ENCODE measurements around the gene TRIM38.
"Not testable (repeated sequence)": the region's sequence is repeated elsewhere in the genome, so short reads cannot be mapped to it uniquely, and the experiment has no call there.

TRIM38 gene

GRCh38 chr6:25971187-25971821 is 8.7 kb downstream of the TRIM38 start:
- no peak for DNase-seq (ENCODE audit: low read depth)

DNA sequence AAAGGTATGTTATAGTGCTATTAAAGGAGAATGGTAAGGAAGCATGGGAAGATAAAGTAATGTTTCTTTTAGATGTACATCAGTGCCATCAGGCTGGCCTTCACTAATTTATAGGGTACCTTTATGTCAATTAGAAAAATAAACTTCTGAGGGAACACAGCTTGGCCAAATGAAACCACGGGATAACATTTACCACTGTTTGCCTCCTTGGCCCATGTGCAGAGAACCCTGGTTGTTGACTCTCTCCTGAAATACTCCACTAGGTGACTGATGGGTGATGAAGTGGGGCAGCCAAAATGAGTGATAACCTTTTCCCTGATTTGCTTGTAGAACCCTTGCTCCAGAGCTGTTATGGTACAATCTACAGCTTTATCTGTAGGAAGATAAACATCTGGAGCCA is 9.5 kb downstream of the TRIM38 start:
- DNase-seq (ENCODE audit: low read depth), result no peak

DNA sequence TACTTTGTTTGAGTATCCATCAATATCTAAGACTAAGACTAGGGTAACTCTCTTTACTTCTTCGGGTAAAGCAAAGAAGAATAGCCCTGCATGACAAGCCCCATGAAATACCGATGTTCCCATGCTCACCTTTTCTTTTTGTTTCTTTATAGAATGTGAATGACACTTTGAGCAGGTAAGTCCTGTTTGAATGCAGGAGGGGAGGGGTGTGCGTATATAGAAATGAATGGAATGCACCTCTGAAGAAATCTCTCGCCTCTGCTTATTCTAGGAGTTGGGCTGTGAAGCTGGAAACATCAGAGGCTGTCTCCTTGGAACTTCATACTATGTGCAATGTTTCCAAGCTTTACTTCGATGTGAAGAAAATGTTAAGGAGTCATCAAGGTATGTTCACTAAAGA is 10.3 kb downstream of the TRIM38 start:
- no peak for DNase-seq (ENCODE audit: low read depth)

- no peak for DNase-seq (ENCODE audit: low read depth)
Observed at GRCh38 chr6:25973923-25974555, 11.4 kb downstream of the TRIM38 start.

DNA sequence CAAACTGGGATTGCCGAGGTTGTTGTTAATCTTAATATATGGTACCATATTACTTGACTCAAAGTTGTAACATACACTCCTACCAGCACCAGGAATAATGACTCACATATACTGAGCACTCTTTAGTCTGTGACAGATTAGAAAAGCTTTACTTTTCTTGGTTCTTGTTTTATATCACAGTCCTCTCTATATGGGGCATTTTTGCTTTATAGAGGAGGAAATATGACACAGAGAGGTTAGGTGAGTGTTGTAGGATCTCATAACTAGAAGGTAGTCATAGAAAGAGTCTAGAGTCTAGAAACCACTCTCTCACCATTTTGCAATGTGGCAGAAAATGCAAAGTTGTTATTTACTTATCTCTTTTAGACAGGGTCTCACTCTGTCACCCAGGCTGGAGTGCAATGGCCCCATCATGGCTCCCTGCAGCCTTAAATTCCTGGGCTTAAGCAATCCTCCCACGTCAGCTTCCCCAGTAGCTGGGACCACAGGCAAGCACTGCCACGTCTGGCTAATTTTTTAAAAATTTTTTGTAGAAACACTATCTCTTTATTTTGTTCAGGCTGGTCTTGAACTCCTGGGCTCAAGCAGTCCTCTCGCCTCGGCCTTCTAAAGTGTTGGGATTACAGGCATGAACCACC is 13.4 kb downstream of the TRIM38 start:
- no peak for DNase-seq (ENCODE audit: low read depth)

DNA sequence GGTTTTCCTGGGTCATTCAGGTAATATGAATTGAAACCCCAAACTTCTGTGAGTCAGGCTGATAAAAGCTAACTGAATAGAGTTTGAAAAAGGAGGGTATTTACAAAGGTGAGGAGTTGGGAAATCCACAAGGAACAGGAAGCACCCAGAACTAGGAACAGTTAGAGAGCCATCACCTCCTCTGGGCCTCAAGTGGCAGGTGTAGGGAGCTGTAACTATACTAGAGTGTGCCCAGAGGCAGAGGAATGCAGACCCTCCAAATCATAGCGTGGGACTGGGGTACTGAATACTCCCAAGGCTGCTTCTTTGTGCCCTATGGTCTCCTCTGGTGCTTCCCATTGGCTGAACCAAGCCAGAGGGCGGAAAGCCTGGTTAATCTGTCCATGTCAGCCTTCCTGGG is 18.3 kb downstream of the TRIM38 start:
- DNase-seq (ENCODE audit: low read depth), result no peak

GRCh38 chr6:25981568-25982263 is 19.1 kb downstream of the TRIM38 start:
- DNase-seq (ENCODE audit: low read depth), result no peak

DNA sequence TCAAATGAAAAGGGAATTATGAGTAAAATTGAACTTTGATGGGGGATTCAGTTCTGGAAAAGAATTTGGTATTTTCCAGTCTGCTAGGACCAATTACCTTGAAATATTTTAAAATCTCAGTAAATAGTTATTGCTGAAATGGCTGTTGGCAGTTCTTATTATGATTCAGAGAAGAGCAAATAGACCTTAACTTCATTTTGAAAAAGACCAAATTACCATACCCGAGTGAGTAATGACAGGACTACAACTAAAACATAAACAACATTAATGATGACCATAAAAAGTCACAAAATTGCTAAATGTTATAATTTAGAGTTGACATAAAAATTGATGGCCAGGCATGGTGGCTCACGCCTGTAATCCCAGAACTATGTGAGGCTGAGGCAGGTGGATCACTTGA is 21.7 kb downstream of the TRIM38 start:
- DNase-seq (ENCODE audit: low read depth), result no peak

GRCh38 chr6:25987845-25988244 is 25.2 kb downstream of the TRIM38 start:
- DNase-seq (ENCODE audit: low read depth), result no peak

DNA sequence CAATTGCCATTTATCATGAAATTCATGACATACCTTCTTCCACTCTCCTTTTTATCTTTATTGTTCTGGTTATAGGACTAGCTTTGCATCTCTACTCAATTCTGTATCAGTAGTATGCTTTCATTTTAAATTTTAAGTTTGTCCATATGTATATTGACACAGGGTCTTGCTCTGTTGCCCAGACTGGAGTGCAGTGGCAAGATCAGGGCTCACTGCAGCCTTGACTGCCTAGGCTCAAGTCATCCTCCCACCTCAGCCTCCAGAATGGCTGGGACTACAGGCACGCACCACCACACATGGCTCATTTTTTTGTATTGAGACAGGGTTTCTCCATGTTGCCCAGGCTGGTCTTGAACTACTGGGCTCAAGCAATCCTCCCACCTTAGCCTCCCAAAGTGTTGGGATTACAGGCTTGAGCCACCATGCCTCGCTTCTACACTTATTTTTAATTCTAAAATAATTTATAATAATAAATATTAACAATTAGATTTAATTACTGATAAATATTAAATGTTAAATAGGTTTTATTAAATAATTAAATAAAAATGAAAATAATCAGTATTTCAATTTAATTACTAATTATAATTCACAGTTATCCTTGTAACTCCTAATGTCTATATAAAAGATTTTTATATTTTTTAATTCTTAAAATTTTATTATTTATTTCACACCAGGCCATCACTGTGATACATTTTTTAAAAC is 27.7 kb downstream of the TRIM38 start:
- no peak for DNase-seq (ENCODE audit: low read depth)

DNA sequence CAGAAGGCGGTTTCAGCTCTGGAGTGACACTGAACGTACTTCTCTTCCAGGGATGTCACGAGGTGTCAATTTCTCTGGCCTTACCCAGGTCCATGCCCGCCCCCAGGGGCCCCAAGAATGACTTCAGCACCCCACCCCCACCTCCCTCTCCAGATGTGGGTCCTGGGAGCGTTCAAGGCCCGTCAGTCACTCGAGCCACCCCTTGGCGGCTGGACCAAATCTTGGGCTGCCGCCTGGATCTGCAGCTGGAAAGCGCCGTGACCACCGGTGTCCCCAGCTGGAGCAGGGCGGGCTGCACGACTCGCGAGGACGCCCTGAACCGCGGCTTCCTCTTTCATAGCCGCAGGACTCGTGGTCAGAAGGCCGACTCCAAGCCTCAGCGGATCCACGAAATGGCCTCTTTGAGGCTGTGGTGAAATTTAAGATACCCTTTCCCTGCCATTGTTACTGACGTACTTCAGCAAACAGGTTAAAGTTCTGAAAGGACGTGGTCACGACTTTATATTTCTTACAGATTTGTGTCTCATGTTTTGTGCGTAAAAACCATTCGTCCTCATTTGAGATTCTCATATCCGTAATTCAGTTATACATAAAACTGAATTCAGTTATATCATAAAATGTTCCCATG is 29.3 kb downstream of the TRIM38 start:
- DNase-seq (ENCODE audit: low read depth), result peak; percentile 25

GRCh38 chr6:25992413-25993340 is 30.1 kb downstream of the TRIM38 start:
- DNase-seq (ENCODE audit: low read depth), result peak; percentile 93

DNA sequence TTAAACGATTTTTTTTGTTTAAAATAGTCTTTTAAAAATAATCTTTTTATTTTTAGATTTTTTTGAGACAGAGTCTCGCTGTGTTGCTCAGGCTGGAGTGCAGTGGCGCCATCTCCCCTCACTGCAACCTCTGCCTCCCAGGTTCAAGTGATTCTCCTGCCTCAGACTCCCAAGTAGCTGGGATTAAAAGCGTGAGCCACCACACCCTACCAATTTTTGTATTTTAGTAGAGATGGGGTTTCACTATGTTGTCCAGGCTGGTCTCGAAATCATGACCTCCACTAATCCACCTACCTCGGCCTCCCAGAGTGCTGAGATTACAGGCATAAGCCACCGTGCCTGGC is 30.7 kb downstream of the TRIM38 start:
- DNase-seq (ENCODE audit: low read depth), result not testable (repeated sequence)

- DNase-seq (ENCODE audit: low read depth), result no peak
Observed at GRCh38 chr6:25995507-25995906, 32.9 kb downstream of the TRIM38 start.

GRCh38 chr6:25997921-25998320 is 35.3 kb downstream of the TRIM38 start:
- no peak for DNase-seq (ENCODE audit: low read depth)

GRCh38 chr6:25998379-25998778 is 35.8 kb downstream of the TRIM38 start:
- no peak for DNase-seq (ENCODE audit: low read depth)

GRCh38 chr6:25999225-25999624 is 36.6 kb downstream of the TRIM38 start:
- not testable (repeated sequence) for DNase-seq (ENCODE audit: low read depth)

DNA sequence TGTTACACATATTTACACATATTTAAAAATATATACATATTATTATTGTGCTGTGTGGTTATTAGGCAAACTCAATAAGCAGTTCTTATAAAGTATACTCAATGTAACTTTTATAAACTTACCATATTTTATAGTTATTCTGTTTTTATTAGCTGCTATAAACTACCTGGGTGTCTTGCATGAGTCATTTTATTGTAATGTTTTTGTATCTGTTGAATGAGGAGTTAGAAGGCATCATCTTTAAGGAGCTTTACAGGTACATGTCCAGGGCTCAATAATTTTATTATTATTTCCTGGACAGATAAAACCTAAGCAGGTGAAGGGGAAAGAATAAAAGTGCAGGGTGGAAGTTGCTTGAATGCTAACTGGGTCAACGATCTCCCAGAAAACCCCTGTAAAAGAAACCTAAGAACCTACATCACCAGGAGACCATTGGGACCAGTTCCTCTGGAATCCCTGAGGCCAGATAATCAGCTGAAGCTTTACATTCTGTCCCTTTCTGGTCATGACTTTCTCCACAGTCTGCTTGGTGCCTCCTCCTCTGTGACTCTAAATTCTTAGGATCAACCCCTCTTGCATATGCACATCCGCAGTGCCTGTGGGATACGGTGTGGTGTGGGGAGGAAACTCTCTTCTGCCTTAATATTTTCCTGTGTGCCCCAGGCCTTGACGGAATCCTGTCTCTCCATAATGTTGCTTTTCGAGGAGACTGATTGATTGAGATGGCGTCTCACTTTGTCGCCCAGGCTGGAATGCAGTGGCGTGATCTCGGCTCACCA is 38.0 kb downstream of the TRIM38 start:
- no peak for DNase-seq (ENCODE audit: low read depth)

DNA sequence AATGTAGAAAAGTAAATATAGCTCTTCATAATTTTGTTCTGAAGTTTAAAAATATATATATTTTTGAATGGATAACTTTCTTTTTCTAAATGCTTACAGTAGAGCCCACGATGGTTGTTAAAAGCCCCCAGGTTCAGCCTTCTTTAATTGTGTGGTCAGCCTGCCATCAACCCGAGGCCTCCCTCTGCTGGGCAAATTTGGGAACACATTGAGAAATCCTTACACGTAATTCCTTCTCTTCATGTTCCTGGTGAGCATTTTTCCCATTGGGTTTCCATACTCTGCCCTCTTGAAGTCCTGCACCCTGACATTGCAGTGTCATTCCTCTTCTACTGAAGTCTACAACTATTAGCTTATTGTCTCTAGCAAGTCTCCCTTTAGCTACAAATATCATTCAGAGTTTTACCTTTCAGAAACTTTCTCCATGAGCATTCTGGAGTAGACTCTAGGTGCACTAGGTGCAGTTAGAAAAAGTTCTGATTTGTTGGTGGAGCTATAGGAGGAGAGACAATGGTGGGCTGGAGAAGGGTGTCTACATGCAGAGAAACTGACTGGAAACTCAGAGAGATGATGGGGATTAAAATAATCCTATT is 40.6 kb downstream of the TRIM38 start:
- no peak for DNase-seq (ENCODE audit: low read depth)

Measured in activated T-cell treated with anti-CD3 and anti-CD28 coated beads for 1 hour (primary cell).